ENCODE results near the gene SLFN11.
"Not testable (repeated sequence)": the region's sequence is repeated elsewhere in the genome, so short reads cannot be mapped to it uniquely, and the experiment has no call there.

The SLFN11 gene

DNA sequence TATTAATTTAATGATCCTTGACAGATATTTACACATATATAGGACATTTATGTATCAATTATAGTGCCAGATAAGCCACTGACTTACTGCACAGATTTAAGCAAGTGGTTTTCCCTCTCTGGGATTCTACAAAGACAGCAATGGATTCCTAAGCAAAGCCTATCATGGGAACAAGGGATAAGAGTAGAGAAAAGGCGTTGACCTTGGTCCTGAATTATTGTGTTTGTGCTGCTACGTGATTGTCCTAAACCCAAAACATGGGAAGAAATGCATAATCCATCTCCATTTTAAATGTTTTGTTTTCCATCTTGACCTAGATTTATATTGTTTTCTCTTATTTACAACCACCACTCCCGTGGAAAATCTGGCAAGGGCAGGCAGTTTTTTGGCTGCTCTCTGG lies 14.0 kb downstream of the SLFN11 start:
- DNase-seq, result no peak

DNA sequence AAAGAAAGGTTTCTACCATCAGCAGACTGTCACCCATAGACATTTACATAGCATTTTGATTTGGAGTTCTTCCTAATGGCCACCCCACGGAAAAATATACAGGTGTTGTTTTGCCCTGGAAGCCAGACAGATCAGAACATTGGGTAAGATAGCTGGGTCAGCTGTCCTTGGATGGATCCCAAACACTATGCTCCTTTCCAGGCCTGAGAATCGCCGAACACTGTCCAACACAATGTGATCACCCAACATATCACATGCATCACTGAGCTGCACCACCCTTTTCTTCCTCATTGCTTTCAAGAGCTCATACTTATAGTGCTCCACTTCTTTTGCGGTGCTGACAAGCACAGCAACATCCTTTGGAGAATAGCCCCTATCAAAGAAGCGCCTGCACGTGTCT lies 21.1 kb downstream of the SLFN11 start:
- no peak for DNase-seq

DNA sequence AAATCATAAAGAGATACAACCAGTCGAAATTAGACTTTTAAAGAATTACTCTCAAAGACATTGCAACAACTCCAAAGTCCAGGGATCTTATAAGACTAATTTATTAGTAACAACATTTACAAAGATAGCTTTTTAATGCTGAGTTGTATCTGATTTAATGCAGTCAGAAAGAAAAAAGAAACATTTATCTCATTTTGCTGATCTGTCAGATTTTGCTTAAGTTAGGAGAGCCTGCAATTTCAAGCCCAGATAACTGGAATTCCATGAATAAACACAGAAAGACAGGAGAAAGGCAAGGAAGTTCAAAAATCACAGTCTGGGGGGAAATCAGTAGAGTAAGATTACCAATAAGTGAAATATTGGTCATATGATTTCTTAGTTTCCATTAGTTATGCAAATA lies 22.9 kb downstream of the SLFN11 start:
- no peak for DNase-seq

DNA sequence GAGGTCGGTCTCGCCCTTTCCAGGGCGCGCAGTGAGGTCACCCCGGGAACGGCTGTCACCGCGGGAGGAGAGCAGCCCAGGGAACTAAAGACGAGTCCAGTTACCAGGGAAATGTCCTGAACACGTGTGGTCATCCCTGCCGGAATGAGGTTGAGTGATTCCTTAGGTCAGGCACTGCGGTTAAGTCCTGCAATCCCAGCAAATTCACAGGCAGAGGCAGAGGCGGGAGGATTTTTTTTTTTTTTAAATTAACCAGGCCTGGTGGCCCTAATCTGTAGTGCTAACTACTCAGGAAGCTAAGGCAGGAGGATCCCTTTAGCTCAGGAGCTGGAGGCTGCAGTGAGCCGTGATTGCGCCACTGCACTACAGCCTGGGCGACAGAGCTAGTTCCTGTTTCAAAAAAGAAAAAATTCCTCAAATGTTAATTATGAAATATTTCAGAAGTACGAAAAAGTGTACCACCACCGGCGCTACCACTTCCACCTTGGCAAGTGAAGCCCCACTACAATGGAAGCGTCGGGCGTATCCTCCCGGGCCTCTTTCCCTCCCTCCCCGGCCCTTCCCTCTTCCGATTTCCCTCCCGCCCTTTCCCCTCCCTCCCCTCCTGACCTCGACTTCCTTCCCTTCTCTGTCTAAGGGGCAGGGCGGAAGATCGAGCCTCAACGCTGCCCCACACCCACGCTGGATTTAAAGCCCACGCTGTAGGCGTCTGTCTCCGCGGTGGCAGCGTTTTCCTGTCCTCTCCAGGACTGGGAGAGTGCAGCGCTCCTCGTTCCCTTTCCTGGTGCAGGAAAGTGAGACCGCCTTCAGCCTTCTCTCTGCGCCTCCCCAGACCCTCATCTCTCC lies 27.3 kb downstream of the SLFN11 start:
- DNase-seq, result peak; percentile 53 to 54

DNA sequence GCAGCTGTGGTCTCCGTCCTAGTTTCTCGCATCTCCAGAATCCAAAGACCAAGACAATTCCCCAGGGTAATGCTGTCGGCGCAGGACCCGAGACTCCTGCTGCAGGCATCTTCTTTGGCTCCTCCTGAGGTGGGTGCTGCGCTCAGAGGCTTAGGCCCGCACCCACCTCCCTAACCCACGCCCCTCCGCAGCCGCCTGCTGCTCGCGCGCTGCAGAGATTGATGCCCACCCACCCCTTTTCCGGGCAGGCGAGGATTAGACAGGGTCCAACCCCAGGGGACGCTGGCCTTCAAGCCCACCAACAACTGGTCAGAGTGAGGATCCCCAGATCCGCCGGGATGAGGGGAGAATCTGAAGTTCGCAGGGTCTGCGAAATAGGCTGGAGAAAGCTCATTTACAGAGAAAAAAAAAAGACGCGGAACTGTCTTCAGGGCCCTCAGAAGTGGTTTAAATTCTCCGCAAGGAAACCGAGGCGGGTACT lies 27.9 kb downstream of the SLFN11 start:
- DNase-seq, result no peak

DNA sequence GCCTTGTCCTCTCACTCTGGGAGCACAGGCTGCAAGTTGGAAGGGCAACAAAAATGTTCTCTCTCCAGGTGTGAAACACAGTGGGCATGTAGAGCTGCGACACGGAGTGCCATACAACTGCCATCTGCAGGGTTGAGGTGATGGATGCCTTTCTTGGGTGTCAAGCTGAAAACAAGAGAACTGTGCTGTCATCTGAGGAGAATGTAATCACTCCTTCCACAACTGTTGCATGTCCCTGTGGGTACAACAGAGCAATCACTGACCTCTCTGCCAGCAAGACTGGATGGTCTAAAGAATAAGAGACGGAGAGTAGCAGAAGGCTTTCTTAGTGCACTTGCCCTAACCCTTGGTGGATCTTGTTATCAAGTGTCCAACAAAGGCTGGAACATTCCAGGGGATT lies 29.2 kb downstream of the SLFN11 start:
- no peak for DNase-seq

DNA sequence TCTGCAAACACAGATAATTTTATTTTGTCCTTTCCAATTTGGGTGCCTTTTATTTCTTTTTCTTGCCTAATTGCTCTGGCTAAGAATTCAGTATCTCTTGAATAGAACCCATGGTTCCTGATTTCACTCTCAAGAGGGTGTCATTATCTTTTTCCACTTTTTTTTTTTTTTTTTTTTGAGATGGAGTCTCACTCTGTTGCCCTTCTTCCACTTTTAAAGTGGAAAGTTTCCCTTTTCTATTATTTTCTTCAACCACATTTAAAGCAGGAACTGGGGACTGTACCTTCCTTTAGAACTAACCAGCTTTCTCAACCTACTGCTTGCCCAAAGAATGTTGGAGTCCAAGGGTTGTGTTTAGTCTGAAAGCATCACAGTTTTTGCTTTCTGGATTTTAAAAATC lies 31.1 kb downstream of the SLFN11 start:
- no peak for DNase-seq

DNA sequence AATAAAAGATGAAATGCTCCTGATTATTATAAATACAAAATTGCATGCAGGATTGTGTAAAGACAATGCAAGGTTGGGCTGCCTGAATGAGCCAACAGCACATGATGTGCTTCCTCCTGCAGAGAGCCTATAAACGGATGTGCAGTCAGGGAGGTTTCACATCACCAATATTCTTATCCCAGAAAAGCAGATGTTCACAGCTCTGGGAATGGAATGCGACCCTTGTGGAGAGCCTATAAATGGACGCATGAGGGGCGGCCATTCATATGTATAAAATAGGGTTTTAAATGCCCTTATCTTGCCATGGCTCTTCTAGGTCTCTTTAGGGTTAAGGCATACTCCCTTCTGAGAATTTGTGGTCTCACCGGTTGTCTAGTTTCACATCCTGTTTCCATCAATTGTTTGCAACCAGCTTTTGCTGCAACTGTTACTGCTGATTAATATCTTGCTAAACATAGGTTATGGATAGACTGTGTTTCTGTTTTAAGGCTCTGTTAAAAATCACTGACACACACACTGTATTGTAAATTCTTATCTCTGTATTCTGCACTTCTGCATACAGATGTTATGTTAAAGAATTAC lies 31.9 kb downstream of the SLFN11 start:
- DNase-seq, result peak; percentile 35 to 69

DNA sequence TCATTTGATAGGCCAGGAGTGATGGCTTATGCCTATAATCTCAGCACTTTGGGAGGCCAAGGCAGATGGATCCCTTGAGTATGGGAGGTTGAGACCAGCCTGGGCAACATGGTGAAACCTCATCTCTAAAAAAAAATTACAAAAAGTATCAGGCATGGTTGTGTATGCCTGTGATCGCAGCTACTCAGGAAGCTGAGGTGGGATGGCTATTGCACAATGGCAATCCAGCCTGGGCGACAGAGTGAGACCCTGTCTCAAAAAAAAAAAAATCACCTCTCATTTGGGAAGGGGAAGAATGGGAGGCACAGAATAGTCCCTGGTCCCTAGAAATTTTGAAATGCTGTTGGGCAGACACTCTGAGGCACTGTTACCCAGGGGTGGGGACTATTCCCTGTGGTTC lies 35.2 kb downstream of the SLFN11 start:
- no peak for DNase-seq

DNA sequence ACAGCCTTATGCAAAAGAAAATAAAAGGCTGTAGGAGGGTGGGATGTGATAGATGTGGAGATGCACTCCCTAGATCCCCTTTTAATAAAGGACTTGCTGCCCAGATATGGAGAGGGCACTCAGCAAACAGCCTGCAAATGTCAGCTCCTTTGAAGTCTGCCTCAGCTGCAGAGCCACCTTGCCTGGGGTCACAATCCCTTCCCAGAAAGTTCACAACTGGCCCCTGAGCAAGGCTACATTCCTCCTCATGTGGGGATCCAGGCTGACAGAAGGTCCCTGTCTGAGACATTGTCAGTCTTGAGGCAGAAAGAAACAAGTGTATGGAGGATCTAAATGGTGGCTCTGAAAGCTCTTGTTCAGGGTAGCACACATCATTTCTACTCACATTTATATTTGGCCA lies 36.1 kb downstream of the SLFN11 start:
- no peak for DNase-seq

DNA sequence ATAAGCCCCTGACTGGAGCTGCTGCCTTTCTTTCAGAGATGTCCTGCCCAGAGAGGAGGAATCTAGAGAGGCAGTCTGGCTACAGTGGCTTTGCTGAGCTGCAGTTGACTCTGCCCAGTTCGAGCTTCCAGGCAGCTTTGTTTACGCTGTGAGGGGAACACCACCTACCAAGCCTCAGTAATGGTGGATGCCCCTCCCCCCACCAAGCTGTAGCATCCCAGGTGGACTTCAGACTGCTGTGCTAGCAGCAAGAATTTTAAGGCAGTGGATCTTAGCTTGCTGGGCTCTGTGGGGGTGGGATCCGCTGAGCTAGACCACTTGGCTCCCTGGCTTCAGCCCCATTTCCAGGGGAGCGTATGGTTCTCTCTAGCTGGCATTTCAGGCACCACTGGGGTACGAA lies 39.8 kb downstream of the SLFN11 start:
- not testable (repeated sequence) for DNase-seq

DNA sequence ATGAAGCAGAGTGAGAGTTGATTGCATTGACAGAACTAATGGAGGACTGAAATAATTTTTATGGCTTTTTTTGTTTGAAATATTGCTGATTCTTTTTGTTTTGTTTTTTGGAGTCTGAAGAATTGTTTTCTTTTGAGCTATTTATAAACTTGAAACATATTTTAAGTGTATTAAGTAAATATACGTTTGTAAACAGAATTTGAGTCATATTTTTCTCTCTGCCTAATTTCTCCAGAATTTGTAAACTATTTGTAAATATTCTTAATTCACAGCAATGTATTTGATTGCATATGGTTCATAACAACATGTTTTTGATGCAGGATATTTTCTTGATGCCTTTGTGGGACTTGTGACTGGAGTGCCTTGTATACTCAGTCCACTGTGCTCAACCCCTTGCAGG lies 50.7 kb downstream of the SLFN11 start:
- DNase-seq, result no peak

DNA sequence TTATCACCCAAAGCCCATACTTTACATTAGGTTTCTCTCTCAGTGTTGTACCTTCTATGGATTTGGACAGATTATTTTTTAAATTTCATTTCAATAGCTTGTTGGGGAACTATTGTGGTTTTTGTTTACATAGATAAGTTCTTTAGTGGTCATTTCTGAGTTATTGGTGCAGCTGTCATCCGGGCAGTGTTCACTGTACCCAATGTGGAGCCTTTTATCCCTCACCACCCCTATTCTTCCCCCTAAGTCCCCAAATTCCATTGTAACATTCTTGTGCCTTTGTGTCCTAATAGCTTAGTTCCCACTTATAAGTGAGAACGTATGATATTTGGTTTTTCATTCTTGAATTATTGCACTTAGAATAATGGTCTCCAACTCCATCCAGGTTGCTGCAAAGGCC lies 57.5 kb downstream of the SLFN11 start:
- no peak for DNase-seq

DNA sequence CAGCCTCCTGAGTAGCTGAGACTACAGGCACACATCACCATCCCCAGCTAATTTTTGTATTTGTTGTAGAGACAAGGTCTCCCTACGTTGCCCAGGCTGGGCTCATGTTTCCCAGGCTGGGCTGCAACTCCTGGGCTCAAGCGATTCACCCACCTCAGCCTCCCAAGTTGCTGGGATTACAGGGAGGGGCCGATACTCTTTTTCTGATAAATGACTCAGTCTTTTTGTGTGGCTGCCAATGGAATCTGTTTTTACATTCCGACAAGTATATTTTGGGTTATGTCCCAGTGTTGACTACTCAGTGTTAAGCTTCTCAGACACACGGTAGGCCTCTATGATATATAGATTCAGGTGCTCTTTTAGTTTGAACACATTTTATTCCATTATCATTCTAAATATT lies 58.1 kb downstream of the SLFN11 start:
- no peak for DNase-seq

DNA sequence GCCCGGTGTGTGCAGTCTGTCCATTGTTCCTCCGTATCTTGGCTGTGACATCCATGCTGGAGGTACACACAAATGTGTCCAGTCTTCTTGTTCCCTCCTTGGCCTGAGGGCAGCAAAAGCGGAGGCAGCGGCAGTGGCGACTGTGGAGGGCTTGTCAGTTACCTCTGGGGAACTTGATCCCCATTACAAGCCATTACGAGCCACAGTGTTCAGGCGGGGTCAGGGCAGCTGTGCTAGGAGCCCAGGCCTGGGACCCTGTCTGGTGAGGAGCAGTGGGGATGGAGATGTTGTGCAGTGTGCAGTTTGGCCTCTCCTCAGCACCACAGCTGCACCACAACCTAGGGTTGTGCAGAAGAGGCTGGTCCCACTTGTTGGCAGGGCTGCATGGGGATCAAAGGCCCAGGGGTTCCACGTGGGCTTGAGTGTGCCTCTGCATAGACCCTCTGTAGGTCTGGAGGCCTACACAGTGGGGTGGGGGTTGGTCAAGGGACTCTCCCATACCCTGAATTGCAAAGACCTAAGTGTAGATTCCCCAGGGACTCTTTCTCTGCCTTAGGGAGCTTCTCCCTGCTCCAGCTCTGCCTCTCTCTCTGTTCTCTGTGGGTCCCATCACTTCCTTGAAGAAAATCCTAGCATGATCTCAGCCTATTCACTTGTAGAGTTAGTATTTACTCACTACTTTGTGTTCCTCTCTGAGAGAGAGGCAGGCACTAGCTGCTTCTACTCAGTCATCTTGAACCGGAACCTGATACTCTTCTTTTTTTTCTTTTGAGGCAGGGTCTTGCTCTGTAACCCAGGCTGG lies 58.8 kb downstream of the SLFN11 start:
- DNase-seq, result no peak

DNA sequence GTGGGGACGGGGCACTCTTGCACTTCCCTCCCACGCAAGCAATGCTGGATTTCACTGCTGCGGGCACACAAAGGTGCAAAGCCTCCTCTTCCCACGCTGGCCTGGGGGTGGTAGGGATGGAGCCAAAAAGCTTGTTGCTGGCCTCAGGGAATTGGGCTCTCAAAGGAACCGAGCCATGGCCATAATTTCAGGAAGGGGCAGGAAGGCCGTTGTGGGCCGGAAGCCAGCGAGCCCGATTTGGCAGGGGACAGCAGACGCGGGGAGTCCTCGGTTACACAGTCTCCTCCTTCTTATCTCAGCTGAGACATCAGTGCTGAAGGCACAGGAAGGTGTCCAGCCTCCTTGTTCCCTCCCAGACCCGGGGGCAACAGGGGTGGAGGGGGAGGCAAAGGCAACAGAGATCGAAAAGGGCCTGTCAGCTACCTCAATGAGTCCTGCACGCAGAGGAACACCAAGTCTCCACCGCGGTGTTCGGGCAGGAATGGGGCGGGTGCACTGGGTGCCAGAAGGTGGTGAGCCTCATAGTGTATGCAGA lies 59.5 kb downstream of the SLFN11 start:
- DNase-seq, result peak in 1 of 2 donors; percentile 28

DNA sequence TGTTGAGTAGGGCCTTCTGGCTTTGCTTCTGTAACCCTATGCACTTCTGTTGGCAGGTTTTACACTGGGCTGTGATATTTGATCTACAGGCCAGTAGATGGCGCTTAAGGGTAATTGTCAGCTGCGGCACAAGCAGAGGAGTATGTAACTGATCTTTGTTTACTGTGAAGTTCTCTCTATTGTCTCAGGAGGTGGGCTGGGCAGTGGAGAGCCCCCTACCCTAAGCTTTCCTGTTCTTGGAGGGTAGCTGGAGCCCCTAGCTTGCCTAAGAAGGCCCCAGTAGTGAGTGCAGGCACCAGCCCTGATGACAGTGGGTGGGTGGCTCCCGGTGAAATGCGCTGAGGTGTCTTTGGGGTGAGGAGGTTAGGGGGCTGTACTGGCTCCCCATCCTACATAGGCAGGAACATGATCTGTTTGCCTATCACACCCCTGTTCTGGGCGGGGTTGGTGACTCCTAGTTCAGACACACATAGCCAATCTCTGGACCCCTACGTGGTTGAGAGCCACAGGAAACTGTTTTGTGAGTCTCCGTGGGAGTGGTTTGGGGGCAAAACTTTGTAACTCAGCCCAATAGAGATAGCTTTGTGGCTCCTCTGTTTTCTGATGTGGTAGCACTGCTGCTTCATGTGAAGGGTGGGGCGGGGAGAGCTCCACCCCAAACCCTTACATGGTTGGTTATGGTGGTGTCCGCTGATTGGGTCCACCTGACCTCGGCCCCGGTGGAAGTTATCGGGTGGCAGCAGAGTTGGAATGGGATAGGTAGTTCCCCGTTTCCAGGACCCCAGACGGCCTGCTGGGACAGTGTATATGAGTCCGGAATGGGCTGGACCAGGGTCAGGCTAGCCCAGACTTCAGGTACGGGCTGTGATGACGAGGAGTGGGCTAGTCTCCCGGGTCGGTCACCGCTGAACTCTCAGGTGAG lies 60.4 kb downstream of the SLFN11 start:
- DNase-seq, result peak; percentile 90 to 95

DNA sequence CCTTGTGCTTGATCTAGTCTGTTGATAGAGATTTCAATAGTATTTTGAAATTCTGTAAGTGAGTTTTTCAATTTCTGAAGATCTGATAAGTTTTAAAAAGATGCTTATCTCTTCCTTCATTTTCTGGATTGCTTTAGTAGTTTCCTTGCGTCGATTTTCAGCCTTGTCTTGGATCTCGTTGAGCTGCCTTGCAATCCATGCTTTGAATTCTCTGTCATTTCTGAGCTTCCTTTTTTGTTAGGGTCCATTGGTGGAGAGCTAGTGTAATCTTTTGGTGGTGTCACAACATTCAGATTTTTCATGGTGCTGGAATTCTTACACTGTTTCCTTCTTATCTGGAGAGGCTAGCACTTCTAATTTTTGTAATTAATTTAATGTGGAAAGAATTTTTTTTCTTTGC lies 61.1 kb downstream of the SLFN11 start:
- DNase-seq, result no peak

DNA sequence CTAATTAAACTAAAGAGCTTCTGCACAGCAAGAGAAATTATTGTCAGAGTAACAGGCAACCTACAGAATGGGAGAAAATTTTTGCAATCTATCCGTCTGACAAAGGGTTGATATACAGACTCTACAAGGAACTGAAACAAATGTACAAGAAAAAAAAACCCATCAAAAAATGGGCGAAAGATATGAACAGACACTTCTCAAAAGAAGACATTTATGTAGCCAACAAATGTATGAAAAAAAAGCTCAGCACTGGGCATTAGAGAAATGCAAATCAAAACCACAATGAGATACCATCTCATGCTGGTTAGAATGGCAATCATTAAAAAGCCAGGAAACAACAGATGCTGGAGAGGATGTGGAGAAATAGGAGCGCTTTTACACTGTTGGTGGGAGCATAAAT lies 64.1 kb downstream of the SLFN11 start:
- not testable (repeated sequence) for DNase-seq

Data from CD4-positive, alpha-beta T cell treated with Interferon alpha-2 for 1 hour (primary cell).